HCEC 1CT (cell line): ENCODE data around the gene ERCC4.

Experiments used
- DNase-seq: peaks from one replicate; pipeline ENCODE4 v3.0.0-alpha.2; 2017

ERCC4 gene

DNA sequence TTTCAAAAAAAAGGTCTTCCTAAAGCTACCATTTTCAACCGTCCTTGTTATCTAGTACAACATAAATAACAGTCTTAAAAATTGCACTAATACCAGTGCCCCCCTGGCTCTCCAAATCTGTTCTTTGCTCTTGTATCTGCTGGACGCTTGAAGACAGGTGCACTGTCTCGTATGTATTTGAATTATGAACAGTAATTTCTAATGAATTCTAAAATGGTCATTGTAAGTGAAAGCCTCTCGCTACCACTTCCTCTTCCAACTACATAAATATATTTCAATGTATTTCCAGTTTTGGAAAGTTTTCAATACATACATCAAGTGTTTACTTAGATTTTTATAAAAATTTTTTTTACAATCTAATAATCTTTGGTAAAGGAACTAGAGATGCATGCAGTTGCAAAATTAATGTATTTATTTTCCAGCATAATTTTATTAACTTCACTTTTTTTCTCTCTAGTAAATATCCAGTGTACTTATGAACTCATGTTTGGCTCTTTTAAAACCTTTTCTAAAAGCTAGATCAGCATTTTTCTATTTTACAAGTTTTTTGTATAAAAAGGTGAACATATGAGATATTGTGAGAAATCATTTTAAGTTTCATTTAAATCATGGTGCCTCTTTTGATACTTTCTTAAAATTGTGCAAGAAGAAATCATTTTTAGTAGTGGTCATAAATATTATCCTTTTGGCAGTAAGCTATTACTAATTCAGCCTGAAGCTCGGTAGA, 31.0 kb downstream of the ERCC4 start:
- DNase-seq, result no peak

DNA sequence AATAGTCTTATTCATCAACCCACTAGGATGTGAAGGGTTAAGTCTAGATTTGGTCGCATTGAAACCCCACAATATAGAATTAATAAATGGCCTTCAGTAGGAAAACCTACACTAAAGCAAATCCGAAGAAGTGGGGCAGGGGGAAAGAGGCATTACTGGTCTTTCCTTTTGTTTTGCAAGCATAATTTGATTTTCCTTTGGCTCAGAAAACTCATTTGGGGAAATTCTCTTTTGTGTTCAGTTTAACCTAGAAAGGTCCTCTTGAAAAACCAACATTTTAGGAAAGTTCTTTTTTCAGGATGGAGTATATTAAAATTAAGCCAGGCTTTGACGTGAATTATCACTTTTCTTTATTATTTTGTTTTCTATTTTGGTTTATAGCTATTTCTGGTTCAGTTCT, 31.7 kb downstream of the ERCC4 start:
- DNase-seq, result no peak

DNA sequence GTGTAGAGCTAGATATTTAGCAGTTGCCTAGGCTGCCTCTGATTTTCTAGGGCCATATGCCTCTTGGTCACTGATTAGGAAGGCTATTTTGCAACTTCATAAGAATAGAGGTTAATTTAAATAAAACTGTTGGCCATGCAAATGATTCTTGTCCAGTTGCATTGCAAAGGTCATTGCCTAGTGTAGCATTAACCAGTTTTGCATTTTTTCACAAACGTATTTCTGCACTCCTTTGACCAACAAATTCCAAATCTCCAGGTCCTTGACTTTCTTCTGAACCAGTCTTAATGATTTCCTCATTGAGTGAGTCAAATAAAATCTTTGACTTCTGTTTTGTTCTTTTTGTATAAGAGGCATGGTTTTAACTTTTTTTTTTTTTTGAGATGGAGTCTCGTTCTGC, 33.5 kb downstream of the ERCC4 start:
- no peak for DNase-seq

DNA sequence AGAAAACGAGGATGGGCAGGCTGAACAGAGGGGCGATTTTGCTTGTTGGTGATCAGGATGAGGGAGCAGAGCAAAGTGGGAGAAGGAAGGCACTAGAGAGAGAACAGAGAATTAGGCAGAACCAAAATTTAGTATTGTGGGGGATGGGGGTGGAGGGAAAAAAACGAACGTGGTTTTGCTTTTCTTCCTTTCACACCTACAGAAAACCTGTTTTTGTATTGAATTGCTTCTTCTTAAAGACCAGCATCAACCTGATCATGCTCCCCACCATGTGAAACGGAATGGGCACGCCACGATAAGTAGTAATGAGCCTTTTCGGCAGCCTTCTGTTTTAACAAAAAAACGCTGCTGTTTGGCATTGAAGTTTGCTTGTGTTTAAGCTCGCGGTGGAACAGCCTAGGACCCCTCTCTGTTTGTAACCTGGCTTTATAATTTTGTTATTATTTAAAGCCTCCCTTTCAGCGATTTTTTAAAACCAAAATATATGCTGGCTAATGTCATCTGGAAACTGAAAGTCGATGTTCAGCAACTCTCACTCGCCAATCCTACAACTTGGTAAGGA, 36.8 kb downstream of the ERCC4 start:
- peak; percentile 3 for DNase-seq

DNA sequence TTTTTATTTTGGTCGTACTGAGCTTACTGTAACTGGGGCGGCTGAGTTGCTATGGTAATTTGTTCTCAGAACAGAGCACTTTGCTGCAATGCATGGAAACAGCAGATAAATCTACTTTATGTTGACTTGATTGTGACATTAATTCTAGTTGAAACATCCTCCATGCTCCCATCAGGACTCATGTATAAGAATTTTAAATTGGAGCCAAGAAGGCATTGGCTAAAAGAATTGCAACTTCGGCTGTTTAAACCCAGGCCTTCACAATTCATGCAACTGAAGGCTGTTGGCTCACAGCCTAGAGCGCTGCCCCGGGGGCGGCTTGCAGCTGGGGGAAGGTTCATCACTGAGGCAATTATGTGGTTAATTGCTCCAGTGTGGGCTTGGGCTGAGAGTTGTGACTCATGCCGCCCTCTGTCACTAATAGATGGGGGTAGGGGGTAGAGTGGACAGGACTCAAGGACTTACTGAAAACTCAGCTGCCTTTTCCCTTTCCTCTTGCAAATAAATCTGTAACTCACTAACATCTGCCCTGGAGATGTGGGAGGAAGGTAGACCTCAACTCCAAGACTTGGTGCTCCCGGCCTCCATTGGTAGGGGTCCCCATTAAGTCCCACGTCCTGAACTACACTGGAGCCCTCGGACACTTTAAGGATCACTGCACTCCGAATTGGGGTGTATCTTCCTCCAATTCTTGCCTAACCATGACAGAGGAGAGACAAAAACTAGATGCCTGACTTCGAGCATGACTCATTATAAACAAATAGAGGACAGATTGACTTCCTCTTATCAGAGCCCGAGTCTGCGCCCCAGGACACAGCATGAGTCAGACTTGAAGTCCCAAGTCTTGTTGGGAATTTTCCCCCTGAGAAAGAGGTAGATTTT, 37.5 kb downstream of the ERCC4 start:
- peak; percentile 94 for DNase-seq

DNA sequence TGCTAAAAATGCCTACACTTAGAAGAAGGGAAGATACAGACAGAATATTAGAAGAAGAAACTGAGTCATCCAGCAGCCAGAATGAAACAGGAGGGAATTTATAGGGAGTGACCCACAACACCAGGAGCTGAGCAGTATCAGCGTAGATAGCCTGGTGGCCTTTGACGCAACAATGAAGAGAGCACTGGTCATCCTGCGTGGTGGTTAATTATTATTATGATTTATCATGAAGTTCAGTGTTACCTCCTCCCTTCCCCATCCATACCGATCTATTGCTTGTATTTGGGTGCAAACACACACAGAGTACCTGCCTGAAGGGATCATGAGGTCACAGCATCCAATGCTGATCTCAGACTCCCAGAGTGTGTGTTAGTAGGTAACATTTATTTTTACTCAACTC, 38.5 kb downstream of the ERCC4 start:
- DNase-seq, result no peak

DNA sequence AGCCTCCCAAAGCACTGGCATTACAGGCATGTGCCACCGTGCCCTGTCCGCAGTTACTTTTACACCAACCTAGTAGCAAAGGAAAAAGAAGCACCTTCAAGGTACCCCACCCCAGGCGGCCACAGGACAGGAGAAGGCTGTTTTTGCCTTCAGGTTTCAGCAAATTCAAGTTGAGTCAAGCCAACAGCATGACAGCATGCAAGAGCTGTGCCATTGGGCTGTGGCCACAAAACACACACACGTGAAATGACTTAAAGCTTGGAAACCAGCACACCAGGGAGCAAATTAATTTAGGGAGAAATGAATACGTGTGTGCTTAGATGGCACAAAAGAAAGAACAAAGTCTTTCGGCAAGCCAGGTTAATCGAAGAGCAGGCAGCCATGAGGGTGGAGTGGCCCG, 39.7 kb downstream of the ERCC4 start:
- no peak for DNase-seq

DNA sequence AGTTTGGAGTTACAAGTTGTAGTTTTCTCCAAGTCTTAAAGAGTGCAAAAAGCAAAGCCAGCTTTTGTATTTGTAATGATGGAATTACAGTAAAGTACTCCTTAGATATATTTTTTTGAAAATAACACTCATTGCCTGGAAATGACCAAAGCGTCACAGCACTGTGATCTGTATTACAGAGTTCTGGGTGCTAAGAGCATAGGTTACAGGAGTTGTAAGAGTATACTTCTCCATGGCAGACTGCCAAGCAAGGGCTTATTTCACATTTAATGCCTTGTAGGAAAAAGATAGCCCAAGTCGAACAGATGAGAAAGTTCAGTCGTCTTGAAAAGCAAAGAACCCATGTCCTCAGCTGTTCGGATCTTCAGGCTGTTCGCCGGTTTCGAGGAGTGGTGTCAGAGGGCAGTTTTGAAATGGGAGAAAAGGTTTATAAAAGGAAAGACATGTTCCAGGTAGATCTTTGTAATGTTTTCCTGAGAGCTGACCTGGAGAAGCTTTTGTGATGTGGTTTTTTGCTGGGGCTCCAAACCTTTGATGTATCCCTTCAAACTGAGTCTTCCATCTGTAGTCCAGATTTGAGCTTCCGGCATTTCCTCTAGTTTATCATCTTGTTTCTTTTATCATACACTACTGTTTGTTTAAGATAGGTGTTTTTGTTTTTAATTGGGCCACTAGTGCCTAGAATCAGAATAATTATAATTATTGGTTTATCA, 41.3 kb downstream of the ERCC4 start:
- DNase-seq, result peak; percentile 12

DNA sequence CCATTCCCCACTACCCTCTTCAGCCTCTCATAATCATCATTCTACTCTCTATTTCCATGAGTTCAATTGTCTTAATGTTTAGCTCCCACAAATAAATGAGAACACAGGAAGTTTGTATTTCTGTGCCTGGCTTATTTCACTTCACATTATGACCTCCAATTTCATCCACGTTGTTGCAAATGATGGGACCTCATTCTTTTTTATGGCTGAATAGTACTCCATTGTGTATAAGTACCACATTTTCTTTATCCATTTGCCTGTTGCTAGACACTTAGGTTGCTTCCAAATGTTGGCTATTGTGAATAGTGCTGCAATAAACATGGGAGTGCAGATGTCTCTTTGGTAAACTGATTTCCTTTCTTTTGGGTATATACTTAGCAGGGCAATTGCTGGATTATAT, 42.3 kb downstream of the ERCC4 start:
- DNase-seq, result no peak

DNA sequence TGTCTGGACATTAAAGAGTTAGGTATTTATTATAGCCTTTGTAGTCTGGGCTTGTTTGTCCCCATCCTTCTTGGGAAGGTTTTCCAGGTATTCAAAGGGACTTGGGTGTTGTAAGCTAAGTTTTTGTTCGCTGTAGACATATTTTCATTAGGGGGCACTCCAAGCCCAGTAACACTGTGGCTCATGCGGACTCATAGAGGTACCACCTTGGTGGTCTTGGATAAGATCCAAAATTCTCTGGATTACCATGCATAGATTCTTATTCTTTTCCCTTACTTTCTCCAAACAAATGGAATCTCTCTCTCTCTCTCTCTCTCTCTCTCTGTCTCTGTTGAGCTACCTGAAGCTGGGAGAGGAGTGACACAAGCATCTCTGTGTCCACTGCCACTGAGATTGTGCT, 48.9 kb downstream of the ERCC4 start:
- DNase-seq, result no peak

DNA sequence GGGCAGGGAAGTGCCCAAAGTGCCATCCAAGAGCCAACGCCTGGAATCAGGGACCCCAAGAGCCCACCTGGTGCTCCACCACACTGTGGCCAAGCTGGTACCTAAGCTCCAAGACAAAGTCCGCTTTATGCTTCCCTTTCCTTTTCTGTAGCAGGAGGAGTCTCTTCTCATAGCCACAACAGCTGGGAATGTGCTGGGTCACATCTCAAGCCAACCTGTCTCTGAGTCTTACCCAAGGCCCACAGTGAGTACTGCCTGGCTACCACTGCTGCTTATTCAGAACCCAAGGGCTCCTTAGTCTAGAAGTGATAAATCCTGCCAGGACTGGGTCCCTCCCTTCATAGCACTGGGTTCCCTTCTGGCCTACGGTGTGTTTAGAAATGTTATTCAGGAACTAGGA, 49.8 kb downstream of the ERCC4 start:
- no peak for DNase-seq

DNA sequence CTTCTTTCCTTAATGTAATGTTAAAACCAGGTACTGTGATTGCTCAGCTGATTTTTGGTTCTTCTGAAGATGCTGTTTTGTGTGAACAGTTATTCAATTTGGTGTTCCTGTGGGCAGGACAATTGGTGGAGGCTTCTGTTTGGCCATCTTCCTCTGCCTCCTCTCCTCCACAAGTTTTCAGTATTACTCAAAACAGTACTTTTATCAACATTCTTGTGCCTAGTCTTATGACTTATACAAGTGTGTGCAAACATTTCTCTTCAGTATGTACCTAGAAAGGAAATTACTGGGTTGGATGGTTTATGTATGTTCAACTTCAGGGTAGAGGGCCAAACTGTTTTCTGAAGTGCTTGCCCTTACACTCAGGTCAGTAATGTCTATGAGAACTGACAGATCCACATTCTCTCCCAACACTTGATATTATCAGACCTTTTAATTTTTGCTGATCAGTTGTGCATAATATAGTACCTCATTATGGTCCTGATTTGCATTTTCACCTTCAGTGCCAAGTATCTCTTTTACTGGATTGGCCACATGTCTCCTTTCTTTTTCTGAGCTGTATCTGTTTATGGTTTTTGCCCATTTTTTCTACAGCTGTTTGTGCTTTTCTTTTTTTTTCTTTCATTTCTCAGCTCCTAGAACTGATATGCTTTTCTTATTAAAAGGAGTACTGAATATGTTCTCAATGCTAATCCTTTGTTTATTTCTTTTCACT, 50.9 kb downstream of the ERCC4 start:
- no peak for DNase-seq

DNA sequence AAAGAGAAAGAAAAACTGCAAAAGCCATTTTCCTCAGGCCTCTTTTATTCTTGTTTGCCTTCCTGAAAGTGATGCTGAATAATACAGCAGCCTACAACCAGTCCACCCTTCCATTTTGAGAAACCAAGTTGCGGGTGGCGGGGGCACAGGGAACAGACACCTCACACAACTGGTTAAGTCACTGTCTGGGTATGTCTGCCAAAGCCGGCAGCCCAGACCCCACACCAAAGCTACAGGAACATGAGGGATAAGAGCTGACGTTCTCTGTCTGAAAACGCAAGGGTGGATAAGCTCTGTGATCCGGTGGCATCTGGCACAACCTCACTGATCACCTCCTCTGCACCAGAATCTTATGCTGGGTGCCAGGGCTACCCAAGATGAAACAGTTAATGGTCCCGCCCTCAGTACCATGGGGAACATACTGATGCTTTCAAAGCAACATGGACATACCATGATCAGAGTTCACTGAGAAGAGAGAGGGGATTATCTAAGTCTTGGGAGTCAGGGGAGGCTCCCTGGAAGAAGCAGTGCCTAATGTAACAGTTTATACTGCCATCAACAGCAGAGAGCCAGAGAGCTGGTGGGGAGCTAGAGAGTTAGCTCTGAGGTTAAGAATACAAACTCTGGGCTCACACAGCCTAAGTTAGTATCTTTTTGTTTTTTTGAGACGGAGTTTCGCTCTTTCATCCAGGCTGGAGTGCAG, 53.5 kb downstream of the ERCC4 start:
- DNase-seq, result no peak

DNA sequence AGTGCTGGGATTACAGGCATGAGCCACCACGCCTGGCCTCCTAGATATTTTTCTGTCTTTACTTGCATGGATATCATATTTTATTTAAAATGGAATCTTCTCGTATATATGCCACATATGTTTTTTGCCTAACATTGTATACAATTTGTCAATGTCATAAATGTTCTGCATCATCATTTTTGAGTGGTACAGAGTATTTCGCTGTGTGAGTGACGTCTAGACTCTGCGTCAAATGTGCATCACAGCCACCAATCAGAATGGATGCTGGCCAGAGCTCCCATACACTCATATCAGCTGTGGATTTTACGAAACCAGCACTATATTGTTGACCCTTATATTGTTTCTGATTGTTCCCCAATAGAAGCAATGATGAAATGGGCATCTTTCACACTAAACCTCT, 57.2 kb downstream of the ERCC4 start:
- no peak for DNase-seq

DNA sequence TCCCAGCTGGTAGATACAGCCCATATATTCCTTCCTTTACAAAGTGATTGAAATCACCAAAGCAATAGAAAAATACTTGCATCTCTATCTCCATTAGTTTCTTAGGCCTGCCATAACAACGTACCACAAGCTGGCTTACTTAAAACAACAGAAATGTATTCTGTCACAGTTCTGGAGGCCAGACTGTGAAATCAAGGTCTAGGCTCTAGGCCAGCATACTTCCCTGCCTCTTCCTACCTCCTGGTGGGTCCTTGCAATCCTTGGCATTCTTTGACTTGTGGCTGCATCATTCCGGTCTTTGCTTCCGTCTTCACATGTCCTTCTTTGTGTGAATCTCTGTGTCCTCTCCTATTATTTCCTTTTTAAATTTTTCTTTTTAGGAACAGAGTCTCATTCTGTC, 62.5 kb downstream of the ERCC4 start:
- no peak for DNase-seq

DNA sequence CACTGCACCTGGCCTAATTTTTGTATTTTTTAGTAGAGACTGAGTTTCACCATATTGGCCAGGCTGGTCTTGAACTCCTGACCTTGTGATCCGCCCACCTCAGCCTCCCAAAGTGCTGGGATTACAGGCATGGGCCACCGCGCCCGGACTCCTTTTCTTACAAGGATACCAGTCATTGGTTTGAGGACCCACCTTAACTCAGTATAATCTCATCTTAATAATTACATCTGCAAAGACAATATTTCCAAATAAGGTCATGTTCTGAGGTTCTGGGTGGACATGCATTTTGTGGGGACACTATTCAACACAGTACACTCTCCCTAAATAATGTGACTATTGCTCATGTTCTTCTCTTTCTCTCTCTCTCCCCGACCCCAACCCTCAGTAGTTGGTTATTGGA, 63.7 kb downstream of the ERCC4 start:
- DNase-seq, result no peak

DNA sequence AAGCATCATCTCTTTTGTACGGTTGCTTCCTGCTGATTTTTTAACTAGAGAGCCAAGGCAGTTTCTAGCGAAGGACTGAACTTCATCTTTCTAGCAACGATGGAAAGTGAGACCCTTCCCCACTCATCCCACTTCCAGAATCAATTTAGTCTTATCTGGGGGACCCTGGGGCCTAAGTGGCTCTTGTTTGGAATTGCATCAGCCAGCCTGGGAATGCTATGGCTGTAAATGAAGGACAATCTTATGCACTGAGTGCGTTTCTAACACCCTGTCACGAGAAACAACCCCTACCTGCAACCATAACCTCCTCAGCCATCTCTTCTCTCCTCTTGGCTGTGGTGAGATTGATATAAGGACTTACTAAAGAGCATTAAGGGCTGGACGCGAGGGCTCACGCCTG, 64.8 kb downstream of the ERCC4 start:
- DNase-seq, result no peak

DNA sequence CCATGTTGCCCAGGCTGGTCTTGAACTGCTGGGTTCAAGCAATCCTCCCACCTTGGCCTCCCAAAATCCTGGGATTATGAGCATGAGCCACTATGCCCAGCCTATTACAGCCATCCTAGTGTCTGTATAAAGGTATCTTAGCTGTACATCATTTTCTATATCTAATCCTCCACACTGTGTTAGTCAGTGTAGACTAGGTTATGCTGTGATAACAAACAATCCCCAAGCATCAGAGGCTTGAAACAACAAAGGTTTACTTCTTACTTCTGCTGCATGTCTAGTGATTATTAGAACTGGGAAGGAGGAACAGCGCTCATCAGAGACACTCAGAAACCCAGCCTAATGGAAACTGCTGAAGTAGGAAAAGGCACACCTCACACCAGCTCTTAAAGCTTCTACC, 68.1 kb downstream of the ERCC4 start:
- DNase-seq, result no peak

DNA sequence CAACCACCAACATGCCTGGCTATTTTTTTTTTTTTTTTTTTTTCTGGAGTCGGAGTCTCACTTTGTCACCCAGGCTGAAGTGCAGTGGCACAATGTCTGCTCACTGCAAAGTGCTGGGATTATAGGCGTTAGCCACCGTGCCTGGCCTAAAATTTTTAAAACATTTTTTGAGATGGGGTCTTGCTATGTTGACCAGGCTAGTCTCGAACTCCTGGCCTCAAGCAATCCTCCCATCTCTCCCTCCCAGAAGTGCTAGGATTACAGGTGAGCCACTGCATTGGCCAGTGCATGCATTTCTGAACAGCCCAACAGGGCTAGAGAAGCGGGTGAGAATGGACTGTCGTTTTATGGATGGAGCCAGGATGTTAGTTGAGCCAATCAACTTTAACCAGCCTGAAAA, 72.4 kb downstream of the ERCC4 start:
- DNase-seq, result no peak

DNA sequence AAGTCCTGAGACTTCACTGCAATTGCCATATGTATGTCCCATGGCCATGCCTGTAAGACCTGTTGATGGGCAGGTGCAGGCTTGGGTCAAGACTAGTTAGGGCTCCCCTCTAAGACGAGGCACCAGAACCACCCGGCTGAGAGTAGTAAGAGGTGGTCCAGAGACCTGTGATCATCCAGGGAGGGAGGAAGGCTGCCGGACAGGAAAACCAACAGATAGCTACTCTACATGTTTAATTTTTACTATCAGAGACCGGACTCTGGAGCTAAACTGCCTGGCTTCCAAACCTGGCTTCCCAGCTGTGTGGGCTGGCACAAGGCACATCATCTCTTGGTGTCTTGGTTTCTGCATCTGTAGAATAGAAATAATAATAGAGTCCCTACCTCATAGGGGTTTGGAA, 73.0 kb downstream of the ERCC4 start:
- DNase-seq, result no peak

DNA sequence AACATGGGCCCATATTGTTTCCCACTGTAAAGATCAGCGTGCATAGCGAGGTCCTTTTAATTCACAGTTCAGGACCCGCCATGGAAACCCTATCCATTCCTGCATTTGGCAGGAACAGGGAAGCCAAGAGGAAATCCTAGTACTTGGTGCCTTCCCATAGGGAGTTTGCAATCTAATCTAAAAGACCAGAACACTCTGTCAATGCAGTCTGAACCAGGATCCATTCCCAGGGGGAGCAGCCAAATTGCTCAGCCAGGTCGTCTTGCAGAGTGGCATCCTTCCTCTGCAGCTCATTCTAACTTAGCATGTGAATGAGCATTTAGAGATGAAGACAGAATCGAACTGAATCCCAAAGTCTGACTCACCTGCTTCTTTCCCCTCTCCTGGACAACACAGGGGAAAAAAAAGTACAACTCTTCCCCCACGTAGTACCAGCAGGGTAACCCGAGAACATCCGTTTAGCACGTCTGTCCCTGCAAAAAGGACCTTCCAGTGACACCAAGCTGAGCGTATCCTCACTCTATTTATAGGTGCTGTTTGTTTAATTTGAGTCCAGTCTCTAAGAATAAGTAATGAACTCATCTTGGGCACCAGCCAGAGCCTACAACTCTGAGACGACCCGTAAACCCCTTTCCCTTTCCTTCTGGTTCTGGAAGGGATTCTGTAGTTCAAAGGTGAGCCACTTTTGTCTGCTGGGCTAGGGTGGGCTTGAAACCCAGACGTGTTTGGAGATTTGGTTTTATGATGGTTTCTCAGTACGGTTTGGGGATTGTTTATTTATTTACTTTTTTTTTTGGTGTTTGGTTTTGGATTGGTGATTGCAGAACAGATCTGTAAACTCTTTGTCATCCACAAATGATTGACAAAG, 74.5 kb downstream of the ERCC4 start:
- DNase-seq, result no peak
